ENCODE results near the gene DCST2. TPM values are rescaled to one million over a fixed set of nuclear protein-coding genes. Genes with fewer than 3 reads are reported as not detected.

Gene DCST2
- polyA plus RNA-seq, 1 donor from 2014 or later = 1.8 TPM

DNA sequence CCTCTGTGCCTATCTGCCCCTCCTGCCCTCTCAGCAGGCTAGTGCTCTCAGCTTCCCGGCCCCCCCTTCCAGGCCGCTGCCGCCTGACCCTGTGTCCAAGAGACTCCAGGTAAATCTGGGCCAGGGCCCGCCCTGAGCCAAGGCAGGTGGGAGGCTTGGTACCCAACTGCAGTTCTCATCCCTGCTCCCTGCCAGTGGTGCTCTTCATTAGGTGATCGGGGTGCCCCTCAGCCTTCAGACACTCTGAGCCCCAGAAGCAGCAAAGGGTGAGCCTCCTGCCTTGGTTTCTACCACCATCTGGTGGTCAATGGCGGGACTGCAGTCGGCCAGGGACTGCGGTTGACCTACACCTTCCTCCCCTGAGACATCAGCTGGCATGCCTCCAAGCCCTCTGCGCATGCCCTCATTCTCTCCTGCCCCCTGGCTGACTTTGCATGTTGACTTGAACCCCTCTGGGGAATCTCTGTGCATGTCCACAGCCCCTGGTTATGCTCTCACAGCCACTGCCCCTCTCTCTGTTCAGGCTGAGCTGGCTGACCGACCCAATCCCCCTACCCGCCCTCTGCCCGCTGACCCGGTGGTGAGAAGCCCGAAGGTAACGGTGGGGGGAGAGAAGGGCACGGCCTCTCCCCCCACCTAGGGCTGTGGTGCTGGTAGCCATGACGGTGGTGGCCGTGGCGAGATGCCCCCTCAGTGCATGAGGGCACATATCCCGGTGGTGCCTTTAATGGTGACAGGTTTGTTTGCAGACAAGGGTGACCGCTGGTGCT is 28.0 kb upstream of the DCST2 start:
- Histone ChIP-seq H3K4me3 (ENCODE audit: low read length) (no peak overlapping the region), H3F3A (ENCODE audit: insufficient read depth, low read length, poor library complexity, severe bottlenecking) (no peaks in the 10 kb centered on the region), H4K20me1 (ENCODE audit: insufficient read depth) (no peaks in the 10 kb centered on the region), H3K27me3 (ENCODE audit: insufficient read depth, low read depth, low read length) (no peaks in the 10 kb centered on the region), H3K4me2 (ENCODE audit: low read length) (no peak overlapping the region), H3K9me2 (ENCODE audit: insufficient read depth, low read length) (no peaks in the 10 kb centered on the region), H3K9me3 (ENCODE audit: low read length) (no peaks in the 10 kb centered on the region), H2AFZ (ENCODE audit: low read depth, low read length) (no peak overlapping the region), H3K9ac (ENCODE audit: low read length) (peak overlapping the region; percentile 31), H3K36me3 (ENCODE audit: insufficient read depth, low read length) (no peaks in the 10 kb centered on the region), H3K27ac (ENCODE audit: low read length) (no peak overlapping the region), H3K79me2 (replicated peaks; ENCODE audit: insufficient read depth, low read length) (peaks cover 8% of the 10 kb centered on the region)
- TF ChIP-seq RAD21 (conservative IDR thresholded peaks at IDR 0.05) (peak; percentile 96), MXI1 (conservative IDR thresholded peaks at IDR 0.05; ENCODE audit: poor library complexity, severe bottlenecking) (no peak), SMC3 (conservative IDR thresholded peaks at IDR 0.05; ENCODE audit: poor library complexity) (peak; percentile 94)
- TF ChIP-seq, protein P1, sequence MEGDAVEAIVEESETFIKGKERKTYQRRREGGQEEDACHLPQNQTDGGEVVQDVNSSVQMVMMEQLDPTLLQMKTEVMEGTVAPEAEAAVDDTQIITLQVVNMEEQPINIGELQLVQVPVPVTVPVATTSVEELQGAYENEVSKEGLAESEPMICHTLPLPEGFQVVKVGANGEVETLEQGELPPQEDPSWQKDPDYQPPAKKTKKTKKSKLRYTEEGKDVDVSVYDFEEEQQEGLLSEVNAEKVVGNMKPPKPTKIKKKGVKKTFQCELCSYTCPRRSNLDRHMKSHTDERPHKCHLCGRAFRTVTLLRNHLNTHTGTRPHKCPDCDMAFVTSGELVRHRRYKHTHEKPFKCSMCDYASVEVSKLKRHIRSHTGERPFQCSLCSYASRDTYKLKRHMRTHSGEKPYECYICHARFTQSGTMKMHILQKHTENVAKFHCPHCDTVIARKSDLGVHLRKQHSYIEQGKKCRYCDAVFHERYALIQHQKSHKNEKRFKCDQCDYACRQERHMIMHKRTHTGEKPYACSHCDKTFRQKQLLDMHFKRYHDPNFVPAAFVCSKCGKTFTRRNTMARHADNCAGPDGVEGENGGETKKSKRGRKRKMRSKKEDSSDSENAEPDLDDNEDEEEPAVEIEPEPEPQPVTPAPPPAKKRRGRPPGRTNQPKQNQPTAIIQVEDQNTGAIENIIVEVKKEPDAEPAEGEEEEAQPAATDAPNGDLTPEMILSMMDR (IDR thresholded peaks at IDR 0.05; ENCODE audit: poor library complexity, severe bottlenecking) = peak; percentile 97

- Histone ChIP-seq H3K36me3 (ENCODE audit: insufficient read depth, low read length) (no peaks in the 10 kb centered on the region), H3K27ac (ENCODE audit: low read length) (no peak overlapping the region), H3K79me2 (replicated peaks; ENCODE audit: insufficient read depth, low read length) (peaks cover 8% of the 10 kb centered on the region), H2AFZ (ENCODE audit: low read depth, low read length) (no peak overlapping the region), H3K4me3 (ENCODE audit: low read length) (no peak overlapping the region), H3K27me3 (ENCODE audit: insufficient read depth, low read depth, low read length) (no peaks in the 10 kb centered on the region), H3K9ac (ENCODE audit: low read length) (no peak overlapping the region), H3F3A (ENCODE audit: insufficient read depth, low read length, poor library complexity, severe bottlenecking) (no peaks in the 10 kb centered on the region), H4K20me1 (ENCODE audit: insufficient read depth) (no peaks in the 10 kb centered on the region), H3K4me2 (ENCODE audit: low read length) (no peak overlapping the region), H3K9me3 (ENCODE audit: low read length) (no peaks in the 10 kb centered on the region), H3K9me2 (ENCODE audit: insufficient read depth, low read length) (no peaks in the 10 kb centered on the region)
- TF ChIP-seq, protein P2, sequence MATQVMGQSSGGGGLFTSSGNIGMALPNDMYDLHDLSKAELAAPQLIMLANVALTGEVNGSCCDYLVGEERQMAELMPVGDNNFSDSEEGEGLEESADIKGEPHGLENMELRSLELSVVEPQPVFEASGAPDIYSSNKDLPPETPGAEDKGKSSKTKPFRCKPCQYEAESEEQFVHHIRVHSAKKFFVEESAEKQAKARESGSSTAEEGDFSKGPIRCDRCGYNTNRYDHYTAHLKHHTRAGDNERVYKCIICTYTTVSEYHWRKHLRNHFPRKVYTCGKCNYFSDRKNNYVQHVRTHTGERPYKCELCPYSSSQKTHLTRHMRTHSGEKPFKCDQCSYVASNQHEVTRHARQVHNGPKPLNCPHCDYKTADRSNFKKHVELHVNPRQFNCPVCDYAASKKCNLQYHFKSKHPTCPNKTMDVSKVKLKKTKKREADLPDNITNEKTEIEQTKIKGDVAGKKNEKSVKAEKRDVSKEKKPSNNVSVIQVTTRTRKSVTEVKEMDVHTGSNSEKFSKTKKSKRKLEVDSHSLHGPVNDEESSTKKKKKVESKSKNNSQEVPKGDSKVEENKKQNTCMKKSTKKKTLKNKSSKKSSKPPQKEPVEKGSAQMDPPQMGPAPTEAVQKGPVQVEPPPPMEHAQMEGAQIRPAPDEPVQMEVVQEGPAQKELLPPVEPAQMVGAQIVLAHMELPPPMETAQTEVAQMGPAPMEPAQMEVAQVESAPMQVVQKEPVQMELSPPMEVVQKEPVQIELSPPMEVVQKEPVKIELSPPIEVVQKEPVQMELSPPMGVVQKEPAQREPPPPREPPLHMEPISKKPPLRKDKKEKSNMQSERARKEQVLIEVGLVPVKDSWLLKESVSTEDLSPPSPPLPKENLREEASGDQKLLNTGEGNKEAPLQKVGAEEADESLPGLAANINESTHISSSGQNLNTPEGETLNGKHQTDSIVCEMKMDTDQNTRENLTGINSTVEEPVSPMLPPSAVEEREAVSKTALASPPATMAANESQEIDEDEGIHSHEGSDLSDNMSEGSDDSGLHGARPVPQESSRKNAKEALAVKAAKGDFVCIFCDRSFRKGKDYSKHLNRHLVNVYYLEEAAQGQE (IDR thresholded peaks at IDR 0.05; ENCODE audit: borderline replicate concordance) = no peak
- TF ChIP-seq TAF1 (IDR thresholded peaks at IDR 0.05; ENCODE audit: low read depth) (no peak), EZH2 (IDR thresholded peaks at IDR 0.05; ENCODE audit: borderline replicate concordance, insufficient read depth, low read length, poor library complexity, severe bottlenecking) (no peak), EP300 (conservative IDR thresholded peaks at IDR 0.05; ENCODE audit: poor library complexity, severe bottlenecking) (no peak), POLR2AphosphoS5 (IDR thresholded peaks at IDR 0.05) (no peak), RAD21 (conservative IDR thresholded peaks at IDR 0.05) (no peak), SMC3 (conservative IDR thresholded peaks at IDR 0.05; ENCODE audit: poor library complexity) (no peak)
- TF ChIP-seq, protein P1 (IDR thresholded peaks at IDR 0.05; ENCODE audit: poor library complexity, severe bottlenecking) = no peak
Observed at GRCh38 chr1:155060736-155061135, 27.2 kb upstream of the DCST2 start.

Measured in neural cell (in vitro differentiated cells).